ENCODE data around the gene ACKR2.

DNA sequence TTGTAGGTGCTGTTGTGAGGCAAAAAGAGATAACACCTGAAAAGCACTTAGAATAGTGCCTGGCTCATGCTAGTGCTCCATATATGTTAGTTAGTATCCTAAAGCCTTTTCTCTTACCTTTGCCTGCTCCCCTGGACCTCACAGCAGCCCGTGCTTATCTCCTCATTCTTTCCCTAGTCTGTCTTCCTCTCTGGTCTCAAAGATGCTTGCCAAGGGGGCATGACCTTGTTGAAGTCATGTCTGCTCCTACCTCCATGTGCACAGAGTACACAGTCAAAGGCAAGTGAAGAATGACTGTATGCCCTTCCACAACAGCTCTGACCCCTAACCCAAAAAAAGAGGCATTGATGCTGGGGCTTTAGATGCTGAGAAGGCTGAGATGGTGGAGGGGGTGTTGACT, 67.2 kb downstream of the ACKR2 start:
- TF ChIP-seq, protein P1, sequence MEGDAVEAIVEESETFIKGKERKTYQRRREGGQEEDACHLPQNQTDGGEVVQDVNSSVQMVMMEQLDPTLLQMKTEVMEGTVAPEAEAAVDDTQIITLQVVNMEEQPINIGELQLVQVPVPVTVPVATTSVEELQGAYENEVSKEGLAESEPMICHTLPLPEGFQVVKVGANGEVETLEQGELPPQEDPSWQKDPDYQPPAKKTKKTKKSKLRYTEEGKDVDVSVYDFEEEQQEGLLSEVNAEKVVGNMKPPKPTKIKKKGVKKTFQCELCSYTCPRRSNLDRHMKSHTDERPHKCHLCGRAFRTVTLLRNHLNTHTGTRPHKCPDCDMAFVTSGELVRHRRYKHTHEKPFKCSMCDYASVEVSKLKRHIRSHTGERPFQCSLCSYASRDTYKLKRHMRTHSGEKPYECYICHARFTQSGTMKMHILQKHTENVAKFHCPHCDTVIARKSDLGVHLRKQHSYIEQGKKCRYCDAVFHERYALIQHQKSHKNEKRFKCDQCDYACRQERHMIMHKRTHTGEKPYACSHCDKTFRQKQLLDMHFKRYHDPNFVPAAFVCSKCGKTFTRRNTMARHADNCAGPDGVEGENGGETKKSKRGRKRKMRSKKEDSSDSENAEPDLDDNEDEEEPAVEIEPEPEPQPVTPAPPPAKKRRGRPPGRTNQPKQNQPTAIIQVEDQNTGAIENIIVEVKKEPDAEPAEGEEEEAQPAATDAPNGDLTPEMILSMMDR (IDR thresholded peaks at IDR 0.05; ENCODE audit: low read depth, low read length, poor library complexity, severe bottlenecking): no peak
- no peak for TF ChIP-seq EZH2phosphoT487 (IDR thresholded peaks at IDR 0.05; ENCODE audit: borderline replicate concordance, low read length)

Data from DOHH2 (cell line).